Activated effector memory CD4-positive, alpha-beta T cell treated with Interleukin-2 at 50 U/mL for 16 hours (primary cell): ENCODE data around the gene SLC49A3.
"Not testable (repeated sequence)": the region's sequence is repeated elsewhere in the genome, so short reads cannot be mapped to it uniquely, and the experiment has no call there.

Experiments used
- DNase-seq: peaks from one replicate; pipeline ENCODE4 v3.0.0-alpha.2; 2020

The SLC49A3 gene

DNA sequence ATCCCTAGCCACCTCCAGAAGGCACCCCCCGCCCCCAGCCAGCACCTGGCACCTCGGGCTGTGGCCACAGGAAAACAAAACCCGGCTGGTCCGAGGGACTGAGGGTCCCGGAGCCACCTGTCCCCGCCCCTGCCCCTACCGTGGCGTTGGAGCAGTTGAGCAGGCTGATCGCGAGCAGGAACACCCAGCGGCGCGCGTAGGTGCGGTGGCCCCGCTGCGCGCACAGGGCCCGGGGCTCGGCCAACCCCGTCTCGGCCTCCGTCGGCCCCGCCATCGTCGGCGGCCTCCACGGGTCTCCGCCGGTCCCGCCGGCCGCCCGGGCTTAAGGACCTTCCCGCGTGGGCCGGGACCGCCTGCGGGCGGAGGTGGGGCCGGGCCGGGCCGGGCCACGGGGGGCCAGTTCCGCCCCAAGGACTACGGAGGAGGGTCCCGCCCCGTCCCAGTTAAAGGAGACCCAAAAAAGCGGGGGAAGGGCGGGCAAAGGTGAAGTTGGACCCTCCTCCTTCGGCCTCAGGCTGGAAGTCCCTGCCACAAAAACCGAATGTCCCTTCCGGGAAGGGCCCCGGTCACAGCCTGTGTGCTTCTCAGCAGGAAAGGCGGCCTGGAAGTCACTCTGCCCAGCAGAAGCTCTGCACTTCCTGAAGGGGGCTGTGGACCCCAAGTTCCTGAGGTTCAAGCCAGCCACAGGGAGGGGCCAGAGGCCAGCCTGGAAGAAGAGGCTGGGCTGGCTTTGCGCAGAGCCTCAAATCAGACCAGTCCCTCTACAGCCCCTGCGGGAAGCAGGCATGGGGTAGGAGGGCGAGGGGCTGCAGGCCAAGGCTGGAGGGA, at the start of gene SLC49A3:
TSS of gene SLC49A3 (minus strand) at position 298 of the 828 bp plus-strand sequence. CDS start at position 274, 24 bp downstream.
- DNase-seq = no peak

DNA sequence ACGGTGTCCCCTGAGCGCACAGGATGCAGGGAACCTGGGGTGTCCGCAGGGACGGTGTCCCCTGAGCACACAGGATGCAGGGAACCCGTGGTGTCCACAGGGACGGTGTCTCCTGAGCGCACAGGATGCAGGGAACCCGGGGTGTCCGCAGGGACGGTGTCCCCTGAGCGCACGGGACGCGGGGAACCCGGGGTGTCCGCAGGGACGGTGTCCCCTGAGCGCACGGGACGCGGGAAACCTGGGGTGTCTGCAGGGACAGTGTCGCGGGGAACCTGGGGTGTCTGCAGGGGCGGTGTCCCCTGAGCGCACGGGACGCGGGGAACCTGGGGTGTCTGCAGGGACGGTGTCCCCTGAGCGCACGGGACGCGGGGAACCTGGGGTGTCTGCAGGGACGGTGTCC, 47.6 kb upstream of the SLC49A3 start:
- not testable (repeated sequence) for DNase-seq

DNA sequence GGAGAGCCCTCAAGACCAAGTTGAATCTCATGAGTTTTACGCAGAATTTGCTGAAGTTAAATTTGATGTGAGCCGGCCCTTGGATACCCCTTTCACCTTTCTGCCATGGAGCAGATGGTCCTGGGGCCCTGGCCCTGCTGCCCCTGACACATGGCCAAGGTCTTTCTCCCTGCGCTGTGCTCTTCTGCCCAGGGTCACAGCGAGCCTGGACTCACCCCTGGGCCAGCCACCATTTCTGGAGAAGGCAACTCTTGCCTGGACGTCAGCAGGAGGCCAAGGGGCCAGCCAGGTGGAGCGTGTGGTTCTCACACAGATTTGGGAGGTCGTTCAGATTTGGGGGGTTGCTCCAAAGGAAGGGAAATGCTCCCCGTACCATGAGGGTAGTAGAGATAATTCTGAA, 46.6 kb upstream of the SLC49A3 start:
- DNase-seq = no peak

DNA sequence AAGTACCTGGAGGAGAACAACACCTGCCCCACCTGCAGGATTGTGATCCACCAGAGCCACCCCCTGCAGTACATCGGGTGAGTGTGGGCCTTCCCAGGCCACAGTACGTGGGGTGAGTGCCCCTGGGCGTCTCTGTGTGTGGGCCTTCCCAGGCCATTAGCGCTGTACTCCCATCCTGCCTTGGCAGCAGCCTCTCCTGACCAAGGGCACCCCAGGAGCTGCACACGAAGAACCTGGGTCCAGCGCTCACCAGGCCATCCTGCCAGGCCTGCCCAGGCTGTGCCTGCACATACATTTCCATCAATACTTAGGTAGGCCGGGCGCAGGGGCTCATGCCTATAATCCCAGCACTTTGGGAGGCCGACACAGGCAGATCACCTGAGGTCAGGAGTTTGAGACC, 46.0 kb upstream of the SLC49A3 start:
- DNase-seq = no peak

DNA sequence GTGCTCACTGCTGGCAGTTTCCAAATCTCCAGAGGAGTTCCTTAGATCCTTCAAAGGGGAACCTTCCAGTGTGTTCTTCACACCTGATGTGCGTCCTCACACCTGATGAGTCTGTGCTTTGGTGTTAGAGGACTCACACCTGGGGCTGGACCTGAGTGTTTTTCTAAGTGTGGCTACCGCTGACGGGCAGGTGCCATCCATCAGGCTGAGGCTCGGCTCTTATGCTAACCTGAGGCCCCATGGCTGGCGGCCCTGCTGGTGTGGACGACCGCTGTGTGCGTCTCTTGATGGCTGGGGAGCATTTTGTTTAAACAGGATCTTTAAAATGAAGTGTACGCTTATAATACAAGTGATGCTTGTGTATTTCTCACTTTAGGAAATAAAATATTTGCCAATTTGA, 45.1 kb upstream of the SLC49A3 start:
- no peak for DNase-seq

DNA sequence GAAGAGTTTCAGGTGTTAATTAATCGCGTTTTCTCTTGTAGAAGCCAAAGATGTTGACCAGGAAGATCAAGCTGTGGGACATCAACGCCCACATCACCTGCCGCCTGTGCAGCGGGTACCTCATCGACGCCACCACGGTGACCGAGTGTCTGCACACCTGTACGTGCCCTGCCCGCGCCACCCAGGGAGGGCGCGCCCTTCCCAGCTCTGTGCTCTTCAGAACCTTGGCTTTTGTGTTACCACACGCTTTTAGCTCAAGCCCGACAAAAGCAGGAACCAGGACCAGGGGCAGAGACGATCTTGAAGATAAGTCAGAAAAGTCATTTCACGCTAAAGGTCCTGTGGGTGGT, 44.7 kb upstream of the SLC49A3 start:
- no peak for DNase-seq

DNA sequence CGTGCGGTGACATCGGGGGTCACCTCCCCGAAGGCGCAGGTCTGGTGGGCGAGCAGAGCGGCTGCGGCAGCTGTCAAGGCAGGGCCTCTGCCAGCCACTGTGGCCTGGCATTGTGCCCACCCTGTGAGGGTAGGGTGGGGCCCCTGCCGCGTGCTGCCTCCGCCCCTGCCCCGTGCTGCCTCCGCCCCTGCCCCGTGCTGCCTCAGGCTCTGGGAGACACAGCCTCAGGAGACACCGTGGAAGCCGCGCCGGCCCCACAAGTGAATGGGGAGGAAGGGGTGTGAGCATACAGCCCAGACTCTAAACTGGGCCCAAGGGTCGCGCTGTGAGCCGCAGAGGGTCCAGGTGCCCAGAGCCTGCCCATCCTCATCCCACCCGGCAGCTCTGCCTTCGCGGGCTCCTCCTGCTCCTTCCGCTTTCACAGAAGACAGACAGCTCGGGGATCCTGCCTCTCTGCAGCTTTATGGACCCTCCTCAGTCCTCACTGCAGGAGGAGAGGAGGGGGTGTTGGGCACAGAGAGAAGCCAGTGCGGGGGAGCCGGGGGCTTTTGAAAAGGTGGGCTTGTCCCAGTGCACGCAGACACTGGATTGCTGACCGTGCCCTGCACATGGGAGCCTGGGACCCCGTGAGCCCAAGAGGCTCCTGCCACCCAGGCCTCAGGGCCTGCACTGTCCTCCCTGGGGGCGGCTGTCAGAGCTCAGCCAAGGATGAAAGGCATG, 44.1 kb upstream of the SLC49A3 start:
- DNase-seq = no peak

DNA sequence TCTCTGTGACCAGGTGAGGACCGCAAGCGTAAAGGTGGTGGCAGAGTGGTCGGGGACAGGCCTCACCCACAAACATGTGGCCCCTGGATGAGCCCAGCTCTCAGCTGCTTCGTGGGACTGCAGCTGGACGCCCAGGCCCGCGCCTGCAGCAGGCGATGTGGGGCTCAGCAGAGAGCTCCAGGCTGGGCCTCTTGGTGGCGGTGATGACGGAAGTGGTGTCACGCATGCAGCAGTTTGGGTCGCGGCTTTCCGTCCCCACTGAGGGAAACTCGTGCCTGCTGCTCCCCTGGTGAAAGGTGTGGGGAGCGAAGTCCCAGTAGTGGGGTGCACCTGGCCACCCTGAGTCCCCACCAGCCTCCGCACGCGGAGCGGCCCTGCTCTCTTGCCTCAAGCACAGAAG, 43.5 kb upstream of the SLC49A3 start:
- no peak for DNase-seq

DNA sequence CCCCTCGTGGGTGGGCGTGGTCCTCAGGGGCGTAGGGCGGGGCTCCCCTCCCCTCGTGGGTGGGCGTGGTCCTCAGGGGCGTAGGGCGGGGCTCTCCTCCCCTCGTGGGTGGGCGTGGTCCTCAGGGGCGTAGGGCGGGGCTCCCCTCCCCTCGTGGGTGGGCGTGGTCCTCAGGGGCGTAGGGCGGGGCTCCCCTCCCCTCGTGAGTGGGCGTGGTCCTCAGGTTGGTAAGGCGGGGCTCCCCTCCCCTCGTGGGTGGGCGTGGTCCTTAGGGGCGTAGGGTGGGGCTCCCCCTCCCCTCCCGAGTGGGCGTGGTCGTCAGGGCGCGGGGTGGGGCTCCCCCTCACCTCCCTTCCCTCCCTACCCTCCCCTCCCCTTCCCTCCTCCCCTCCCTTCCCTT, 43.0 kb upstream of the SLC49A3 start:
- DNase-seq = not testable (repeated sequence)

DNA sequence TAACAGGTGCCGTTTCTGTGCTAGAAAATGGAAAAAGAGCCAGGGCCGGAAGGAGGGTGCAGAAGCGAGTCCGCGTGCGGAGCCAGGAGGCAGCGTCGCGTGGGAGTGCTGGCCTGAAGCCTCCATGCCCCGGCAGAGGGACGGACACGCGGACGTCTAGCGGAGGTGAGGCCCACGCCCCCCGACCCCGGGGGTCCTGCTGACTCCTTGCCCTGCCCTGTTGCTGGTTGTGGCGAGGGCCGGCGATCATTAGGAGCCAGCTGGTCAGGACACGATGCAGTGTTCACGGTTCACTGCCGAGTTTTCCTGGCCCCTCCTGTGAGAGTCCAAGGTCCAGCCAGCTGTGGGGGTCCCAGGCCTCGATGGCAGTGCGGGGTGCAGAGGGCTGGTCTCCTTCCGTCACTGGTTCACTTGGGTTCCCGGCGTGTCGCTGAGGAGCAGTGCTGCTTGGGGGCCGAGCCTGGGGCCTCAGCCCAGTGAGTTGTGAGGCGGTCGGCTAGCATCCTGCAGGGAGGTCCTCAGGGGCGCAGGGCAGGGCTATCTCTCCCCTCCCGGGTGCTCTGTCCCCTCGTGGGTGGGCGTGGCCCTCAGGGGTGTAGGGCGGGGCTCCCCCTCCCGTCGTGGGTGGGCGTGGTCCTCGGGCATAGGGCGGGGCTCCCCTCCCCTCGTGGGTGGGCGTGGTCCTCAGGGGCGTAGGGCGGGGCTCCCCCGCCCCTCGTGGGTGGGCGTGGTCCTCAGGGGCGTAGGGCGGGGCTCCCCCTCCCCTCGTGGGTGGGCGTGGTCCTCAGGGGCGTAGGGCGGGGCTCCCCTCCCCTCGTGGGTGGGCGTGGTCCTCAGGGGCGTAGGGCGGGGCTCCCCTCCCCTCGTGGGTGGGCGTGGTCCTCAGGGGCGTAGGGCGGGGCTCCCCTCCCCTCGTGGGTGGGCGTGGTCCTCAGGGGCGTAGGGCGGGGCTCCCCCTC, 42.3 kb upstream of the SLC49A3 start:
- not testable (repeated sequence) for DNase-seq

DNA sequence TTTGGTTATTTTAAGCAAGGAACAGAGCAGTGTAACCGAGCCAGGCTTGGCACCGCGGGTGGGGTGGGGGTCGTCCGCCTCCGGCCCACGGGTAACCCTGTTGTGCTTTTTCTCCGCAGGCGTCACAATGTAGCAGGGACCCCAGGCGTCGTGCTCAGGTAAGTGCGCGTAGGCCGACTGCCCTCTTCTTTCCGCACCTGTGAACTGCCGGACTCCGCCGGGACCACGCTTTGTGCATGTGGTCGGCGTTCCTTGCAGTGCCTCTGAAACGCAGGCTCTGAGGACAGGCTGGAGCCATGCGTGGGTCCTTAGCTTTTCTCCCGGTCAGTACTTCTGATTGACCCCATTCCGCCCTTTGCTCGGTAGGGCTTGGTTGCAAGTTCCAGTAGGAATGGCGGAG, 41.6 kb upstream of the SLC49A3 start:
- no peak for DNase-seq

DNA sequence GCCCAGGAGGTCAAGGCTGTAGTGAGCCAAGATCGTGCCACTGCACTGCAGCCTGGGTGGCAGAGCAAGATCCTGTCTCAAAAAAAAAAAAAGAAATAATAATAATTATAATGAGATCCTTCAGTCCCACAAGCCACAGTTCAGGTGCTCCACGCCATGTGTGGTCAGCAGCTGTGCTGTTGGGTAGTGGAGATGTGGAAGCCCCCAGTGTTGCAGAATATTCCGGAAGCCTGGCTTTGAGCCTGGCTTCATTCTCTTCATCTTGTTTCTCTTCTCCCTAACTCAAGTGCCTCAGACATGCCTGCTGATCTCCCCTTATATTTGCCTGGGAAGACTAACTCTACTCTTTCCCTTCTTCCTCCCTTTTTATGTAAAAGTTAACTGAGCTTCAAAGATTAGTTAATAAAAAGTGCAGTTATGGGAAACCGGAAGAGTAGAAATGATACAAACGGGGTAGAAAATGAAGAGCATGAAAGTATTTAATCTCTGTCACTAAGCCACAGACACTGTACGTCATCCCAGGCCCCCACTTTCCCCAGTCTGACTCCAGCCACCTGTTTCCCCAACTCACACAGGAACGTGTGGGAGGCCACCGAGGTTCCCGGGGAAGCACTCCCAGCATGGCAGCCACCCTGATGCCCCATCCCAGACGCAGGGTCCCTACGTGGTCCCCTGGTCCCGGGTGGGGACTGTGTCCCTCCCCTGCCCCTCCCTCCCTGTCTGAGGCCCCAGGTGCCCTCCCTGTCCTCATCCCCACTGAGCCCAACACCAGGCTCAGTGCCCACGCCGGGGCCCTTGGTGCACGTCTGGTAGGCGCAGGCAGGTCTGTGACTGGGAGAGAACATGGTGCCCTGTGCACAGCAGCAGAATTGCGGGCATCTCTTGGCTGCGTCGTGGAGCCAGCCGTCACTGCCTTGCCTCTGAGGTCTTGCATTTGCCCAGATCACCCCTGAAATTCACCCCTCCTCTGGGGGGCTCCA, 40.7 kb upstream of the SLC49A3 start:
- DNase-seq = no peak

DNA sequence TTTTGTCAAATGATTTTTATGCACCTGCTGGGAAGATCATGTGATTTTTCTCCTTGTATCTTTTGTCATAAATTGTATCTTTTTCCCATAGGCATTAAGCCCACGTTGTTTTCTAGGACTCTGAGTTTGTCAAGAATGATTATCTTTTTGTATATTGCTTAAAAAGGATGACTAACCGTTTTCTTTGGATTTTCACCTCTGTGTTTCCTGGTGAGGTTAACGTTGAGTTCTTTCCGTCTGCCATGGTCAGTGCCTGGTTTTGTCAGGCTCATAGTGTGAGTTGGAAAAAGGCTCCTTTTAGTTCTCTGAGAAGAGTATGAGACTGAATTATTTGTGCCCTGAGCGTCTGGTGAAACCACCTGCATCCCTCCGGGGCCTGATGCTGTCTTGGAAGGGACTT, 38.6 kb upstream of the SLC49A3 start:
- DNase-seq = no peak

DNA sequence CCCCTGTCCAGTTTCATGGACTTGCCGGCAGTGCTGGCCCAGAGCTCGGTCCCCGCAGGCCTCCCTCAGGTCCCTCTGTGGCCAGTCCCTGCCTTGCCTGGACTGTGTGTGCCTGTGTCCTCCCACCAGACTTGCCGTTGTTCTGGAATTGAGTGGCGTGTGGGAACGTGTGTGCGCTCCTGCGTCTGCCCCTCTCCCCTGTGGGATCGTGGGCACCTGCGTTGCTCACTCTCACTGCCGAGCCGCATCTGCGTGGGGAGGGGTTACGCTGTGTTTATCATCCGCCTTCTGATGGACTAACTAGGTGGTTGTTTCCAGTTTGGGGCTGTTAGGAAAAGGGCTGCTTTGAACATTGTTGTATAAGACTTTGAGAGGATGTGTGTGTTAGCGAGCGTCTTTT, 37.9 kb upstream of the SLC49A3 start:
- DNase-seq = no peak

DNA sequence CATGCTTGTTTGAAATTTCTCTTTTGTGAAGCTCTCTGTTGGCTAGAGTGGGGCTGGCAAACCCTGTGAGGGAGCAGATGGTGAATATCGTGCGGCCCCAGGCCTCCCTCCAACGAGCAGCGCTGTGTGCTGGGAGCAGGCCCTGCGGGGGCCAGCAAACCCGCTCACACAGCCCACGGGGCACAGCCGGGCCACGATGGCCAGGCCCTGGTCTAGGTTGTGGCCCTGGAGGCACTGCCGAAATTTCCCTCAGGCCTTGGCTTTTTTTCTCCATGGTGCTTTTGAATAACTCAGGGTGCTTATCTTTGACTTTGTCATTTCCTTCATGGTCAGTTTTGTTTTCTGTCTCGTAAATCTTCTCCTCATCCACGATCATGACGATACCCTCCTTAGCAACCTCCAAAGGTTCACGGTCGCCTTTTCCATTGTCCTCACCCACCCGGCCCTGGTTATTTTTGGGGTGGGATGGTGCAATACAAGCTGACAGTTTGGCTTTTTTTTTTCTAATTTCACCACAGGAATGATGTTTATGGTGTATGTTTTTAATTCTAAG, 37.4 kb upstream of the SLC49A3 start:
- DNase-seq = no peak

DNA sequence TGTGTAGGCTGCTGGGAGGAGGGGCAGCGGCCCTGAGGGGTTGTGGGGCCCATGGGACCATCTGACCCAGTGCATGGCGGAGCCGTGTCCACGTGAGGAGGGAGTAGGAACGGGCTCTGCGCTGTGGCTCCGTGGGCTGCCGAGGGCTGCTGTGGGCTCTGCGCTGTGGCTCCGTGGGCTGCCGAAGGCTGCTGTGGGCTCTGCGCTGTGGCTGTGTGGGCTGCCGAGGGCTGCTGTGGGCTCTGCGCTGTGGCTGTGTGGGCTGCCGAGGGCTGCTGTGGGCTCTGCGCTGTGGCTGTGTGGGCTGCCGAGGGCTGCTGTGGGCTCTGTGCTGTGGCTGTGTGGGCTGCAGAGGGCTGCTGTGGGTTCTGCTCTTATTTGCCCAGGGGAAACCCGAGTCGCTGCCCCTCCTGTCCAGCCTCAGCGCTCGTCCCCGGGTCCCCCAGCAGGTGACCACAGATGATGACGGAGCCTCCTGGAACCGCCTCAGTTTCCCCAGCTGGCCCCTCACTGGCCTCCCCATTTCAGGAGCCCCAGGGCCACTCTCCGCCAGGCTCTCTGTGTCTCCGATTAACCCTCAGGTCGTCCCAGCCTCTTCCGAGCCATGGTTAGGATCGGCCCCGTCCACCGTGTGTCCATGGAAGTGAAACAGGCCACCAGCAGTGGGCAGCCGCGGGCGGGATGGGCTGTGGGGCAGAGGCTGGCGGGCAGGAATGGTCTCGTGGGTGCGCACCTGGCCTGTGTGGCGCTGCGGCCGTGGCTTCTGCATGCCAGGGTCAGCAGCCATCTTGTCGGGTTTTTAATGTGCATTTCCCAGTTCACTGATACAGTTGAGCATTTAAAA, 36.7 kb upstream of the SLC49A3 start:
- no peak for DNase-seq

DNA sequence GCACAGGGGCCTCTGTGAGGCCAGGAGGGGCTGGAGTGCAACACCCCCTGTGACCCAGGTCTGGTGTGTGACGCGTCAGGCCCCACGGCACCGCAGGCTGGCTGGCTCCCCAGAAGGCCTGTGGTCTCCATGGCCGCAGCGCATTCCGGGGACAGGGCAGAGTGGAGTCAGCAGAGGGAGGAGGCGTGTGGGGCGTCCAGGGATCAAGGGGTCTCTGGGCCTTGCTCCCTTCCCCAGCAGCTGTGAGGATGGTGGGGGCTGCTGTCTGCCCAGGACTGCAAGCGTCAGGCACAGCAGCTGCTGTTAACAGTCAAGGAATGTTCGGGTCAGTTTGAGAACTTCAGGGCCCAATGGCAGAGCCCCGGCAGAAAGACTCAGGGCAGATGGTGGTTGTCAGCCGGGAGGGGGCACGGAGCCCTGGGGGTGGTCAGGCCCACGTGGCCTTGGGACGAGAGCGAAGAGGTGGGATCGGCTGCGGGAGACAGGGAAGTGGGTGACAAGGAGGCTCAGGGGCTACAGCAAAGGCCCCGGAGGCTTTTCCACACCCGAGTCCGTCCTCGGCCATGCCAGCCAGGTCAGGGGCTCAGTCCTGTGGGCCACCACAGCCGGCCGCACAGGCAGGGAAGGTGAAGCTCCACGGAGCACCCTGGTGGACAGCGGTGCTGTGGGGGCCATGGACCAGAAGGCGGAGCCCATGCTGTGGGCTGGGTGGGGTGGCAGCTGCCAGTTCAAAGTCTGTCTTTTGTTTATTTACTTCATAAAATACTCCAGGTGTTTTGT, 35.0 kb upstream of the SLC49A3 start:
- DNase-seq = no peak

DNA sequence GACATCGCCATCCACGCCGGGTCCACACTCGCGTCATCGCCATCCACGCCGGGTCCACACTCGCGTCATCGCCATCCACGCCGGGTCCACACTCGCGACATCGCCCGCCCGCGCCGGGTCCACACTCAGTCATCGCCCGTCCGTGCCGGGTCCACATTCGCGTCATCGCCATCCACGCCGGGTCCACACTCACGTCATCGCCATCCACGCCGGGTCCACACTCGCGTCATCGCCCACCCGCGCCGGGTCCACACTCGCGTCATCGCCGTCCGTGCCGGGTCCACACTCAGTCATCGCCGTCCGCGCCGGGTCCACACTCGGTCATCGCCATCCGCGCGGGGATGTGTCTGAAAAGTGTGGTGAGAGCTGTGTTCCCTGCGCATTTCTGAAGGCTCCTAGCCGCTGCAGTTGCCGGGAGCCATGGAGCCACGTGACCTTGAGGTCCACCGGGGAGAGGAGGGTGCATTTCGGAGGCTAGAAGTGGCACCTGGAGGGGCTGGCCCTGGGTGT, 34.0 kb upstream of the SLC49A3 start:
- no peak for DNase-seq

DNA sequence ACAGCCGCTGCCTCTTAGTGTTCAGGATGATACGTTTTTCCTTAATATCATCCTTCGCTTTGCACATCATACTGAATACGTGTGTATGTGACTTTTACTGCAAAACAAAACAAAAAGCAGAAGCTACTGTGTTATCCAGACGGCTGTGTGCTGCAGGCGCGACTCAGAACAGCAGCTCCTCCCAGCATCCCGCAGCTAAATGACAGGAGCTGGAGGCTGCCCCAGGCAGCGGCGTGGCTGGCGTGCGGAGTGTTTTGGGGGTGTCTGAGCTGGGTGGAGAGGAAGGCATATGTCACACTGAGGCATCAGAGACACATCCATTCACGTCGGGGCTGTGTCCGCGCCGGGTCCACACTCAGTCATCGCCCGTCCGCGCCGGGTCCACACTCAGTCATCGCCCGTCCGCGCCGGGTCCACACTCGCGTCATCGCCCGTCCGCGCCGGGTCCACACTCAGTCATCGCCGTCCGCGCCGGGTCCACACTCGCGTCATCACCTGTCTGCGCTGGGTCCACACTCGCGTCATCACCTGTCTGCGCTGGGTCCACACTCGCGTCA, 33.3 kb upstream of the SLC49A3 start:
- no peak for DNase-seq
